ENCODE data around the gene TNC. TPM values are rescaled to one million over a fixed set of nuclear protein-coding genes. Genes with fewer than 3 reads are reported as not detected.

Gene TNC
- total RNA-seq, 1 experiment from 2014 or later = 0.60 TPM

DNA sequence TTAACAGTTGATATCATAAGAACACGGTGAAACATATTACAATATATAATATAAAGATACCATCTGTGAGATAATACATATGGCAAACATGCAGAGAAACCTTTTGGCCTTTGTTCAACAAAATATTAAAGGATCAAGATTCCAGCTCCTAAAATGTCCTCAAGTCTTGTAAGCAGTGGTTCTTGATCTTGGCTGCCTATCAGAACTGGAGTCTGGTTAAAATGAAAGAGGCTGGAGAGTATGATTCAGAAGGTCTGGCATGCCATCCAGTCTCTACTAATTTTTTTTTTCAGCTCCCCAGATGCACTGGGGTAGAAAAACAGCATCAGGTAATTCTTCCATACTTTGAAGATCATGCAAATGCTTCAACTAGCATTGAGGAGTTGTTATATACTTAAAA lies 83.2 kb downstream of the TNC start:
- H3K4me3 ChIP-seq (ENCODE audit: low read length) = no peak overlapping the region
- H2AFZ ChIP-seq (ENCODE audit: low read length) = no peak overlapping the region
- DNase-seq = no peak
- no peaks in the 10 kb centered on the region for H3K27me3 ChIP-seq (ENCODE audit: low read length)
- no peaks in the 10 kb centered on the region for H3K4me1 ChIP-seq (ENCODE audit: low read length)
- no peaks in the 10 kb centered on the region for H3K79me2 ChIP-seq (ENCODE audit: low read length)
- H3K36me3 ChIP-seq (ENCODE audit: insufficient read depth, low read length) = no peaks in the 10 kb centered on the region
- H4K20me1 ChIP-seq (ENCODE audit: insufficient read depth, low read depth, low read length) = no peaks in the 10 kb centered on the region
- no peaks in the 10 kb centered on the region for H3K9me2 ChIP-seq (replicated peaks; ENCODE audit: insufficient read depth, low read length)
- no peaks in the 10 kb centered on the region for H3K9me3 ChIP-seq (ENCODE audit: low read length)
- H3K4me2 ChIP-seq (ENCODE audit: low read depth, low read length, poor library complexity, severe bottlenecking) = no peak overlapping the region
- no peak overlapping the region for H3K27ac ChIP-seq (ENCODE audit: low read length)
- no peak overlapping the region for H3K9ac ChIP-seq (ENCODE audit: low read length)

DNA sequence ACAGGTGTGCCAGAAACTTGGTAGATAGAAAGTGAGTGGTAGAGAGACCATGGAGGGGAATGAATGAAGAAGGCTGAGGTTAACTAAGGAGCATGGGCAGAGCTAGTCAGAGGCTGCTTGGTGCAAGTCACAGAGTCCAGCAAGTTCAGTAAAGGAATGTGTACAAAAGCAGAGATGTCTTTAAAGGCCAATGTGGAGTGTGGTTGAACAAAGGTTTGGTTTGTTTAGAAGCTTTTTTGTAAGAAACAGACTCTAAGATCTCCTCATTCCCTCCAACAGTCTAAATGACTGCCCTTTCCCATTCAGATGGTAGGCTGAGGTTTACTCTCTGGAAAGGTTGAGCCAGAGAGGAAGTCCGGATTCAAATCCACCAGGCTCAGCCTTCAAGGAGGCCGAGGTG lies 84.2 kb downstream of the TNC start:
- DNase-seq = no peak
- Histone ChIP-seq H2AFZ (ENCODE audit: low read length) (no peak overlapping the region), H3K9me3 (ENCODE audit: low read length) (no peaks in the 10 kb centered on the region), H3K9me2 (replicated peaks; ENCODE audit: insufficient read depth, low read length) (no peaks in the 10 kb centered on the region), H3K36me3 (ENCODE audit: insufficient read depth, low read length) (no peaks in the 10 kb centered on the region), H4K20me1 (ENCODE audit: insufficient read depth, low read depth, low read length) (no peaks in the 10 kb centered on the region), H3K4me2 (ENCODE audit: low read depth, low read length, poor library complexity, severe bottlenecking) (no peak overlapping the region), H3K4me1 (ENCODE audit: low read length) (no peaks in the 10 kb centered on the region), H3K4me3 (ENCODE audit: low read length) (no peak overlapping the region), H3K9ac (ENCODE audit: low read length) (no peak overlapping the region), H3K27ac (ENCODE audit: low read length) (no peak overlapping the region), H3K27me3 (ENCODE audit: low read length) (no peaks in the 10 kb centered on the region), H3K79me2 (ENCODE audit: low read length) (no peaks in the 10 kb centered on the region)

DNA sequence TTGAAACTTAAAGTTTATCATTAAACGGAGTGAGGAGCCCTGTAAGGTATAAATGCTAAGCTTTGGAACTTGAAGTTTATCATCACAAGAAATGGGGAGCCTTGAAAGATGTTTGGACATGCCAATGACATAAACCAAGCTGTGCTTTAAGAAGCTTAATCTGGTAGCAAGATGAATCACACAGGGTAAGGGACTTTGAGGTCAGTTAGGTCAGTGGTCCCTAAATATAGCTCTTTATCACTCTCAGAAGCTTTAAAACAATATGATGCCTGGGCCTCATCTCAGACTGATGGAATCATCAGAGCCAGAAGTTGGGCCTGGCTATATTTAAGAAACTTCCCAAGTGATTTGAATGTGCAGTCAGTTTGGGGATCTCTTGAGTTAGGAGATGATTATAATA lies 85.7 kb downstream of the TNC start:
- no peaks in the 10 kb centered on the region for H4K20me1 ChIP-seq (ENCODE audit: insufficient read depth, low read depth, low read length)
- H2AFZ ChIP-seq (ENCODE audit: low read length) = no peak overlapping the region
- DNase-seq = no peak
- no peak overlapping the region for H3K27ac ChIP-seq (ENCODE audit: low read length)
- H3K4me1 ChIP-seq (ENCODE audit: low read length) = no peaks in the 10 kb centered on the region
- no peak overlapping the region for H3K4me2 ChIP-seq (ENCODE audit: low read depth, low read length, poor library complexity, severe bottlenecking)
- H3K79me2 ChIP-seq (ENCODE audit: low read length) = no peaks in the 10 kb centered on the region
- no peaks in the 10 kb centered on the region for H3K9me2 ChIP-seq (replicated peaks; ENCODE audit: insufficient read depth, low read length)
- no peaks in the 10 kb centered on the region for H3K36me3 ChIP-seq (ENCODE audit: insufficient read depth, low read length)
- no peaks in the 10 kb centered on the region for H3K9me3 ChIP-seq (ENCODE audit: low read length)
- no peak overlapping the region for H3K9ac ChIP-seq (ENCODE audit: low read length)
- H3K27me3 ChIP-seq (ENCODE audit: low read length) = no peaks in the 10 kb centered on the region
- H3K4me3 ChIP-seq (ENCODE audit: low read length) = no peak overlapping the region

DNA sequence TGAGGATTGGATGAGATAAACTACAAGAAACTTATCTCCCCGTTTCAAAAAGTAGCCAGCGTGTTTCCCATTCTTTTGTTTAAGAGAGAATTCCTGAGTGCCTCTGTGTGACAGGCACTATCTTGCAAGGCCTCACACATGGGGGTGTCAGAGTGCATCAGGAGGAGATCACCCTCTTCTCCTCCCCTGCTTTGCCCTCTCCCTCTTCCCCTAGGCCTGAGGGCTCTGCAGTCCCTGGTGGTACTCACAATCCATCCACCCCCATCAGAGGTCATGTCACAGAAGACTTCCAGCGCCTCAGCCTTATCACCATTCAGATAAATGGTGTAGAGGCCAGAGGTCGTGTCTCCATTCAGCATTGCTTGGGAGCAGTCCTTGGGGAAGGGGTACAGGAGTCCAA lies 88.0 kb downstream of the TNC start:
- Histone ChIP-seq H3K27ac (ENCODE audit: low read length) (no peak overlapping the region), H3K27me3 (ENCODE audit: low read length) (no peaks in the 10 kb centered on the region)

DNA sequence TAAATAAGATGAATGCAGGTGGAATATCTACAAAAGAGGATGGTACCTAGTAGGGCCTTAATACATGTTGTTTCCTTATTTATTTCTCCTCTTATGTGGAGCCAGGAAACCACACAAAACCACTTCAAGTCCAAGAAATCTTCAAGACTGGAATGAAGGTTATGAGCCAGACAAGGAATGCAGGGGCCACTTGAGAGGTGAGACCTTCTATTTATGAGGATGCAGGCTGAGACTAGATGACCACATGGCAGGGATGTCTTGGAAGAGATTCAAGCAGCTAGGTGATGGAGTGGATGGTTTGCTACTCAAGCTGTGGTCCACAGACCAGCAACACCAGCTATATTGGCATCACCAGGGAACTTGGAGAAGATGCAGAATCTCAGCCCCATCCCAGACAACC lies 92.2 kb downstream of the TNC start:
- Histone ChIP-seq H3K79me2 (ENCODE audit: low read length) (no peaks in the 10 kb centered on the region), H3K9ac (ENCODE audit: low read length) (no peak overlapping the region), H4K20me1 (ENCODE audit: insufficient read depth, low read depth, low read length) (no peaks in the 10 kb centered on the region; the same call in 1 of the 2 replicates), H3K4me3 (ENCODE audit: low read length) (no peak overlapping the region), H3K9me3 (ENCODE audit: low read length) (no peaks in the 10 kb centered on the region), H3K36me3 (ENCODE audit: insufficient read depth, low read length) (no peaks in the 10 kb centered on the region), H3K4me1 (ENCODE audit: low read length) (no peaks in the 10 kb centered on the region), H3K9me2 (replicated peaks; ENCODE audit: insufficient read depth, low read length) (no peaks in the 10 kb centered on the region), H3K4me2 (ENCODE audit: low read depth, low read length, poor library complexity, severe bottlenecking) (no peak overlapping the region), H3K27ac (ENCODE audit: low read length) (no peak overlapping the region), H3K27me3 (ENCODE audit: low read length) (no peaks in the 10 kb centered on the region), H2AFZ (ENCODE audit: low read length) (no peak overlapping the region)
- DNase-seq = no peak

More for the DNA sequence above, 88.0 kb downstream of the TNC start:
- Histone ChIP-seq H3K4me2 (ENCODE audit: low read depth, low read length, poor library complexity, severe bottlenecking) (no peak overlapping the region), H4K20me1 (ENCODE audit: insufficient read depth, low read depth, low read length) (no peaks in the 10 kb centered on the region), H3K9me2 (replicated peaks; ENCODE audit: insufficient read depth, low read length) (no peaks in the 10 kb centered on the region), H2AFZ (ENCODE audit: low read length) (no peak overlapping the region), H3K9me3 (ENCODE audit: low read length) (no peaks in the 10 kb centered on the region), H3K4me3 (ENCODE audit: low read length) (no peak overlapping the region), H3K9ac (ENCODE audit: low read length) (no peak overlapping the region), H3K79me2 (ENCODE audit: low read length) (no peaks in the 10 kb centered on the region), H3K4me1 (ENCODE audit: low read length) (no peaks in the 10 kb centered on the region), H3K36me3 (ENCODE audit: insufficient read depth, low read length) (no peaks in the 10 kb centered on the region)
- DNase-seq = no peak

DNA sequence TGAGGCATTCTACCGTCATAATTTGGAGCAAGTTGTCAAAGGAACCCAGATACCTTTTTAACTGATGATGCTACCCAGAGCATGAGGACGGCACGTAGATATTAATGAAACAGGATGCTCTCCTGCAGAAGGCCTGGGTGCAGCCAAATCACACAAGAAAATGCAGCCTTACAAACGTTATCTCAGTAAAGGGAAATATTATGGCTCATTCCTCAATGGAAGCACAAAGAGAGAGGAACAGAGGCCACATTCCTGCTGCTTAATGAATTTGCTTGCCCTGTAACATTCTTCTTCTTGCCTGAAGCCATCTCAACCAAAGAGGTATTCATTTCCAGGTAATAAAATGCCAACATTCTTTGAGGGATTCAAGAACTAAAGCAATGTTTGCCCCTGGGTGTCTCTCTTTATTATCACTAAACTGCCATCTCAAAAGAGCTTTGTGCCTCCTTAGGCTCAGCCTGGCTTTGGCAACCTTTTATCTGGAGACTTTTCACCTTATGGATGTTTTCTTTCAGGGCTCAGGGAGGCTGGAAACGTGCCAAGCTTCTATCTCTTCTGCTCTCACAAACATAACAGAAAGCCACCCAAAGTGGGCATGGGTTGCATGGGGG lies 92.9 kb downstream of the TNC start:
- Histone ChIP-seq H3K9me3 (ENCODE audit: low read length) (no peaks in the 10 kb centered on the region), H3K4me2 (ENCODE audit: low read depth, low read length, poor library complexity, severe bottlenecking) (no peak overlapping the region), H3K9me2 (replicated peaks; ENCODE audit: insufficient read depth, low read length) (no peaks in the 10 kb centered on the region), H2AFZ (ENCODE audit: low read length) (no peak overlapping the region), H4K20me1 (ENCODE audit: insufficient read depth, low read depth, low read length) (no peaks in the 10 kb centered on the region; the same call in 1 of the 2 replicates), H3K27ac (ENCODE audit: low read length) (no peak overlapping the region), H3K27me3 (ENCODE audit: low read length) (no peaks in the 10 kb centered on the region), H3K36me3 (ENCODE audit: insufficient read depth, low read length) (no peaks in the 10 kb centered on the region), H3K4me3 (ENCODE audit: low read length) (no peak overlapping the region), H3K9ac (ENCODE audit: low read length) (no peak overlapping the region), H3K79me2 (ENCODE audit: low read length) (no peaks in the 10 kb centered on the region), H3K4me1 (ENCODE audit: low read length) (no peaks in the 10 kb centered on the region)
- no peak for DNase-seq

DNA sequence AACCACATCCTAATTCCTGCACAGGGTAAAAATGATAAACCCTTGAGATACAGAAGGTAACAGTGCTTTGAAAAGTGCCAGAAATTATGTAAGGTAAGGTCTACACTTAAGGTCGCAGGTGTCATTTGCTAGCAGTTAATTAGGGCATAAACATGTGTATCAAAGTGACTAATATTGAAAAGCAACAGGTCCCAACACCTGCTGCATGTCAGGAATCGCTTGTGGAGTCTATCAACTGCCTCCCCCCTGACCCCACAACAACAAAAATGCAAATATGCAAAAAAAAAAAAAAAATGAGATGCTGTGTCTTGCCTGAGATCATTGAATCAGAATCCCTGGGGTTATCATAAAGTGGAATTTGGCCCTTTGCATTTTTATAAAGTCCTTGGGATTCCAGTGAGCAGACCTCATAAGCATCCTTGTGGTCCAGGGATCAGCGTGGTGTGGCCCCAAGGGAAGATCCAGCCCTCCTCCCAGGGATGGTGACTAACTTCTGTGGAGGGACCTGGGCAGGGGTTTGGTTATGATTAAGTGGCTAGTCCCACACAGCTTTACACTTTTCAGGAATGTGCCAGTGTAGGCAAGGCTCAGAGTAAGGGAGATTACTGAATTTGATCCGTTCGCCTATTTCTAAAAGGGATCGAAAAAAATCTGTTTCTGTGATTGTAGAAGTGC lies 95.1 kb downstream of the TNC start:
- H3K27me3 ChIP-seq (ENCODE audit: low read length) = no peaks in the 10 kb centered on the region
- H4K20me1 ChIP-seq (ENCODE audit: insufficient read depth, low read depth, low read length) = no peaks in the 10 kb centered on the region; the same call in 1 of the 2 replicates
- H2AFZ ChIP-seq (ENCODE audit: low read length) = no peak overlapping the region
- DNase-seq = no peak
- H3K9ac ChIP-seq (ENCODE audit: low read length) = no peak overlapping the region
- no peak overlapping the region for H3K4me3 ChIP-seq (ENCODE audit: low read length)
- H3K4me1 ChIP-seq (ENCODE audit: low read length) = no peaks in the 10 kb centered on the region
- H3K9me3 ChIP-seq (ENCODE audit: low read length) = no peaks in the 10 kb centered on the region
- no peaks in the 10 kb centered on the region for H3K9me2 ChIP-seq (replicated peaks; ENCODE audit: insufficient read depth, low read length)
- H3K79me2 ChIP-seq (ENCODE audit: low read length) = no peaks in the 10 kb centered on the region
- H3K27ac ChIP-seq (ENCODE audit: low read length) = no peak overlapping the region
- H3K4me2 ChIP-seq (ENCODE audit: low read depth, low read length, poor library complexity, severe bottlenecking) = no peak overlapping the region
- H3K36me3 ChIP-seq (ENCODE audit: insufficient read depth, low read length) = no peaks in the 10 kb centered on the region

DNA sequence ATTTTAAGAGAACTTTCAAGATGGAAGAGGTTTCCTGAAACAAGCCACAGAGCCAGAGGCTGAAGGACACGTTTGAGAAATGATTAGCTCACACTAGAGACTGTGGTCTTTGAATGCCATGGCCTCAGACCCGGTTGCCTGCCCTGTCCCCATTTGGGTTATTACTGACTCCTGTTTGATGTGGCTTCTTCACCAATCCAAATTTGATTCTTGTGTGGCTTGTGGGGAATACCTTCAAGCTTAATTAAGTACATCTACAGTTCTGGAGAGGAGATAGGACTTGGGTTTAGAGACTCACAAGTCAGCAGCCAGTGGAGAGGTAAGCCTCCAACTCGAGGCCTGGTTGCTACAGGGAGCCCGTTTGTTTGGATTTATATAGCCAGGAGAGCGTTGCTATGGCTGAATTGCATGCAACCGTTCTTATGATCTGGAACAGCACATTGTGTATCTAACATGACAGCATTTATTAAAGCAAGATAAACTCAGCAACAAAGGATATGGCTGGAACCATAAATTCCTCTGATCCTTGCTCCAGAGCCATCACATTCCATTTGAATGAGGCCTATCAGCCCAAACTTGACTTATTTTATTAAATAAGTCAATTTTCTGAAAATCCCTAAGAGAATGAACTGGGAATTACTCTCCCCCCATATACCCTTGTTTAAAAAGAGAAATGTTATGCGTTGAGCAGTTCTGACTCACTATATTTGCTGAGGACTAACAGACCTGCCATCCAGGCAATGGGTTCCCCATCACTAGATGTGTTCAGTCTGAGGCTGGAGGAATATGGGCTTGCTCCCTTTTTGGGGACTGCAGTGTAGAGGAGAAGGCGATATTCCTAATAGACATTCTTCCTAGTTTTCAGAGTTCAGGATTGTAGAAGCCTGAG lies 99.2 kb downstream of the TNC start:
- Histone ChIP-seq H3K27me3 (ENCODE audit: low read length) (no peaks in the 10 kb centered on the region), H3K9me2 (replicated peaks; ENCODE audit: insufficient read depth, low read length) (no peaks in the 10 kb centered on the region), H3K9me3 (ENCODE audit: low read length) (no peaks in the 10 kb centered on the region), H3K36me3 (ENCODE audit: insufficient read depth, low read length) (no peaks in the 10 kb centered on the region), H3K4me2 (ENCODE audit: low read depth, low read length, poor library complexity, severe bottlenecking) (no peak overlapping the region), H3K4me1 (ENCODE audit: low read length) (peaks cover 6% of the 10 kb centered on the region), H3K27ac (ENCODE audit: low read length) (no peak overlapping the region), H2AFZ (ENCODE audit: low read length) (no peak overlapping the region), H4K20me1 (ENCODE audit: insufficient read depth, low read depth, low read length) (no peaks in the 10 kb centered on the region; the same call in 1 of the 2 replicates), H3K9ac (ENCODE audit: low read length) (no peak overlapping the region), H3K79me2 (ENCODE audit: low read length) (no peaks in the 10 kb centered on the region), H3K4me3 (ENCODE audit: low read length) (no peak overlapping the region)
- no peak for DNase-seq

All from Karpas-422 (cell line).